Measurements from ENCODE around the gene WWOX. TPM values are rescaled to one million over a fixed set of nuclear protein-coding genes. Genes with fewer than 3 reads are reported as not detected.

The WWOX gene
- total and polyA plus RNA-seq, 2 of the 13 experiments (the other 11 are each of a cell fraction or from before 2014, with no cell fraction given), result 9.1 to 37.4 TPM

- no peak for TF ChIP-seq HNF1A (IDR thresholded peaks at IDR 0.05; ENCODE audit: low read depth)
- no peak for TF ChIP-seq HNF1A (CRISPR knock-in tag; IDR thresholded peaks at IDR 0.05; ENCODE audit: borderline replicate concordance)
- TF ChIP-seq TOE1 (CRISPR knock-in tag; IDR thresholded peaks at IDR 0.05), result no peak
- peak; percentile 57 for TF ChIP-seq YY1 (IDR thresholded peaks at IDR 0.05; ENCODE audit: insufficient read depth, insufficient replicate concordance, low read depth, low read length)
- no peak for TF ChIP-seq RBFOX2 (IDR thresholded peaks at IDR 0.05; ENCODE audit: low read depth, low read length)
- TF ChIP-seq ZNF343 (CRISPR knock-in tag; IDR thresholded peaks at IDR 0.05), result 0 out of 2 replicates have a peak, but pooled peaks have one; percentile 31
- 0 out of 2 replicates have a peak, but pooled peaks have one; percentile 54 for TF ChIP-seq SOX5 (CRISPR knock-in tag; IDR thresholded peaks at IDR 0.05; ENCODE audit: borderline replicate concordance)
- TF ChIP-seq ZBTB25 (CRISPR knock-in tag; IDR thresholded peaks at IDR 0.05), result no peak
- TF ChIP-seq ZBTB49 (CRISPR knock-in tag; IDR thresholded peaks at IDR 0.05; ENCODE audit: borderline replicate concordance), result no peak
- no peak for TF ChIP-seq MEIS1 (CRISPR knock-in tag; IDR thresholded peaks at IDR 0.05; ENCODE audit: borderline replicate concordance)
- no peak for TF ChIP-seq PLRG1 (conservative IDR thresholded peaks at IDR 0.05)
- no peak for TF ChIP-seq ZNF17 (CRISPR knock-in tag; IDR thresholded peaks at IDR 0.05)
- TF ChIP-seq ZSCAN20 (CRISPR knock-in tag; IDR thresholded peaks at IDR 0.05; ENCODE audit: borderline replicate concordance), result no peak
- no peak for TF ChIP-seq ZC3H13 (CRISPR knock-in tag; IDR thresholded peaks at IDR 0.05)
- TF ChIP-seq RAD21 (CRISPR knock-in tag; IDR thresholded peaks at IDR 0.05), result peak; percentile 89
- TF ChIP-seq HOMEZ (CRISPR knock-in tag; IDR thresholded peaks at IDR 0.05; ENCODE audit: low read depth), result 0 out of 2 replicates have a peak, but pooled peaks have one; percentile 57
- peak; percentile 67; the same call in 1 of the 2 replicates for TF ChIP-seq ZNF788 (CRISPR knock-in tag; IDR thresholded peaks at IDR 0.05; ENCODE audit: borderline replicate concordance)
- TF ChIP-seq SP1 (IDR thresholded peaks at IDR 0.05), result no peak
- peak; percentile 63 for TF ChIP-seq SP1 (CRISPR knock-in tag; IDR thresholded peaks at IDR 0.05)
- TF ChIP-seq GATA4 (IDR thresholded peaks at IDR 0.05; ENCODE audit: borderline replicate concordance, low read depth), result no peak
- TF ChIP-seq ZNF674 (CRISPR knock-in tag; IDR thresholded peaks at IDR 0.05; ENCODE audit: low read depth), result no peak
- TF ChIP-seq MXI1 (IDR thresholded peaks at IDR 0.05; ENCODE audit: borderline replicate concordance, low read depth, low read length), result 0 out of 3 replicates have a peak, but pooled peaks have one; percentile 31
Observed at GRCh38 chr16:78770353-78771091, 671.1 kb downstream of the WWOX start (continued).
